GM18526 (cell line): ENCODE results near the gene CACNG6.

Experiments used
- POLR2A ChIP-seq: IDR thresholded peaks from 3 replicates; pipeline ENCODE4 v1.6.1; 2011; ENCODE audit not compliant: insufficient read length; ENCODE audit errors: extremely low read depth

CACNG6 gene

GRCh38 chr19:53983457-53984289, 7.8 kb upstream of the CACNG6 start:
- no peak for TF ChIP-seq POLR2A

- TF ChIP-seq POLR2A = no peak
These were observed 5.6 kb upstream of the CACNG6 start for GRCh38 chr19:53985863-53986262.

GRCh38 chr19:53988981-53989380, 2.5 kb upstream of the CACNG6 start:
- no peak for TF ChIP-seq POLR2A

- TF ChIP-seq POLR2A = no peak
These were observed 1.6 kb upstream of the CACNG6 start for GRCh38 chr19:53989600-53990533.

GRCh38 chr19:53992211-53992610, 774 bp downstream of the CACNG6 start:
- TF ChIP-seq POLR2A = no peak

GRCh38 chr19:53992815-53993214, 1.4 kb downstream of the CACNG6 start:
- TF ChIP-seq POLR2A = no peak

GRCh38 chr19:53993448-53993847, 2.0 kb downstream of the CACNG6 start:
- TF ChIP-seq POLR2A = no peak

- no peak for TF ChIP-seq POLR2A
These were observed 3.4 kb downstream of the CACNG6 start for GRCh38 chr19:53994811-53995210.

GRCh38 chr19:53998223-53998622, 6.8 kb downstream of the CACNG6 start:
- TF ChIP-seq POLR2A = no peak

- TF ChIP-seq POLR2A = no peak
These were observed 8.3 kb downstream of the CACNG6 start for GRCh38 chr19:53999694-54000093.

GRCh38 chr19:54001496-54001895, 10.1 kb downstream of the CACNG6 start:
- TF ChIP-seq POLR2A = no peak

GRCh38 chr19:54002495-54003315, 11.3 kb downstream of the CACNG6 start:
- no peak for TF ChIP-seq POLR2A

- no peak for TF ChIP-seq POLR2A
These were observed 18.0 kb downstream of the CACNG6 start for GRCh38 chr19:54009440-54009839.

GRCh38 chr19:54010474-54010873, 19.0 kb downstream of the CACNG6 start:
- TF ChIP-seq POLR2A = no peak
